Ovary (tissue), 9 donors: ENCODE results near the gene MORN5. TPM values are rescaled to one million over a fixed set of nuclear protein-coding genes. Genes with fewer than 3 reads are reported as not detected.

Source experiments
- DNase-seq, 5 donors: peaks; one replicate each; pipeline ENCODE4 v3.0.0-alpha.2; 2019 to 2020
- H3K27ac ChIP-seq, 2 donors: fragments of 200-600 bp; one replicate each; pipeline versions ENCODE4 v1.5.1 to v1.8.0; 2019 to 2022
- H3K27me3 ChIP-seq: fragments of 200-600 bp; one replicate; pipeline ENCODE4 v1.8.0; 2022
- H3K36me3 ChIP-seq: fragments of 200-600 bp; sonication (generic); one replicate; pipeline ENCODE4 v1.5.1; 2019
- H3K4me1 ChIP-seq: one replicate; pipeline ENCODE4 v1.8.1; 2013; ENCODE audit warnings: mild to moderate bottlenecking, moderate library complexity; ENCODE audit not compliant: insufficient read depth
- H3K4me3 ChIP-seq: fragments of 200-600 bp; sonication (generic); one replicate; pipeline ENCODE4 v1.5.1; 2017
- H3K9me3 ChIP-seq, 2 donors: fragments of 200-600 bp in 1 of 2; sonication (generic) in 1 of 2; one replicate each; pipeline versions ENCODE4 v1.5.1 to v1.8.1; 2013 to 2019; ENCODE audit warnings: mild to moderate bottlenecking in 1 of 2, moderate library complexity in 1 of 2
- CTCF ChIP-seq, 3 donors: fragments of 450-650 bp in 2 of 3; fragments of 200-600 bp in 1 of 3; IDR thresholded peaks; one replicate each; pipeline versions ENCODE4 v1.5.1 to v1.8.0; 2016 to 2022; ENCODE audit warnings: antibody characterized with exemption in 3 of 3, mild to moderate bottlenecking in 1 of 3
- EP300 ChIP-seq: sonication (generic); formaldehyde crosslinking; IDR thresholded peaks from one replicate; pipeline ENCODE4 v1.6.1; 2017; ENCODE audit warnings: antibody characterized with exemption
- POLR2A ChIP-seq: fragments of 450-650 bp; IDR thresholded peaks from one replicate; pipeline ENCODE4 v1.6.1; 2017; ENCODE audit warnings: antibody characterized with exemption, mild to moderate bottlenecking, moderate library complexity
- WGBS, 3 donors: extraction: QIAGEN DNeasy Blood & Tissue Kit in 1 of 3; methylation state at CpG; one replicate each; pipeline versions ENCODE4 v1.1.5 to v1.1.7; 2013 to 2017; 5-methylcytosine and 5-hydroxymethylcytosine counted together
- intact Hi-C, 4 donors: fragments of 100-400 bp; cut with DNase I; formaldehyde crosslinking; loops; one replicate each; pipeline versions ENCODE4 v1.11.0 to v1.15.1; 2022 to 2023
- polyA plus RNA-seq, 2 donors: library from polyadenylated mRNA; stranded (reverse); fragments of 200-250 nt in 1 of 2; fragments of 350-450 nt in 1 of 2; fragmentation: Illumina TruSeq in 1 of 2; extraction: RNeasy Lipid Tissue Mini Kit (QIAGEN cat#74804) in 1 of 2; gene quantifications; one replicate each; pipeline ENCODE4 v1.2.3, GENCODE V29; 2013 to 2014
- total RNA-seq, 7 donors: library from RNA; depleted of rRNA in 2 of 7; stranded (reverse); fragments of >200 nt in 2 of 7; fragmentation: NEBNext Ultra II Directional in 3 of 7; extraction: Animal tissue kit (Norgen Biotek cat#: 25700) in 3 of 7; gene quantifications; one replicate each; pipeline versions ENCODE4 v1.1.0 to v1.2.4, GENCODE V29; 2016 to 2023
- donor health status: DM: no; HTN: no; CAD: no; lungs with moderate emphysema.
- donor health status: DM: no; HTN: no; CAD: no.
- donor health status: Bipolar disorder and iron deficiency.
- donor health status: DM: yes; HTN: yes; CAD: no.
- donor health status: DM: no; HTN: no; CAD: no.
- donor health status: DM: yes; HTN: yes; CAD: no.

The MORN5 gene
- total and polyA plus RNA-seq, 9 donors = 0.63 to 25.4 (median 1.6) TPM; not detected in 2

GRCh38 chr9:122144836-122145591 lies 14.7 kb upstream of the MORN5 start:
- Histone ChIP-seq H3K4me1 (no peaks in the 10 kb centered on the region), H3K4me3 (no peak overlapping the region), H3K36me3 (no peaks in the 10 kb centered on the region), H3K9me3 (no peaks in the 10 kb centered on the region), H3K27ac (no peak overlapping the region), H3K27me3 (no peaks in the 10 kb centered on the region)
- TF ChIP-seq CTCF (IDR thresholded peaks at IDR 0.05) = no peak
- no peak for TF ChIP-seq POLR2A
- no peak for TF ChIP-seq EP300
- intact Hi-C loops = no loop called here
- DNase-seq = no peak
- WGBS, 3 donors = 86 to 91% (median 89%) methylated on average over 3 of the region's 3 CpGs

- WGBS, 3 donors = 87 to 94% (median 89%) methylated on average over 2 of the region's 2 CpGs
- Histone ChIP-seq H3K36me3 (no peaks in the 10 kb centered on the region), H3K27ac (no peak overlapping the region), H3K4me1 (no peaks in the 10 kb centered on the region), H3K4me3 (no peak overlapping the region), H3K27me3 (no peaks in the 10 kb centered on the region), H3K9me3 (no peaks in the 10 kb centered on the region)
- TF ChIP-seq POLR2A (no peak), CTCF (IDR thresholded peaks at IDR 0.05) (no peak), EP300 (no peak)
- intact Hi-C loops = no loop called here
- DNase-seq = no peak
Measured at GRCh38 chr9:122145592-122145863, 14.2 kb upstream of the MORN5 start.

DNA sequence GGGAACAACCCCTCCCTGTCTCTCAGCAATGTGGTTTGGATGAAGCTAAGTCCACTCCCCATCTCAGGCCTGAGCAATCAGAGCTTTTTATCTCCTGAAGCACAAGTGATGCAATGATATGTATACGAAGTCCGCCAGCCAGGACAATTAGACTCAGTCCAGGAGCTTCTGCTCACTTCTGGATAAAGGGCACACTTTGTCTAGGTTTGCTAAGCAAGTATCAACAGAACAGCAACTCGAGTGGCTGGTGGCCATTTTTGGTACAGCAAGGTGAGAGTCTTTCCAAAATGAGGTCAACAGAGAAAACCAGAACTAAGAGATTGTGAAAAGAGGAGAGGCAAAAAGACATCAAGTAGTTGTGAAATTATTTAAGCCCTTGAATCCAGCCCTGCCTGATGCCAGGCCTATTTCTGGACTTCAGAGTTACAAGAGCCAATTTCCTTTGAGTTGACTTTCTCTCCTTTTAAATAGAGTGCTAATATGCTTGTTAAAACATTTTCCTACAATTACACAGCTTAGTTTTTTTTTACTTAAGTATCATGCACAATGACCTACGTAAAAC lies 8.4 kb upstream of the MORN5 start:
- no peaks in the 10 kb centered on the region for H3K4me1 ChIP-seq
- 81% methylated on average over 4 of the region's 4 CpGs for WGBS, 3 donors
- H3K27me3 ChIP-seq = no peaks in the 10 kb centered on the region
- no peak for DNase-seq
- intact Hi-C loops = no loop called here
- TF ChIP-seq EP300 = no peak
- TF ChIP-seq CTCF (IDR thresholded peaks at IDR 0.05) = no peak
- no peak for TF ChIP-seq POLR2A
- H3K36me3 ChIP-seq = no peaks in the 10 kb centered on the region
- H3K9me3 ChIP-seq = no peaks in the 10 kb centered on the region
- no peak overlapping the region for H3K27ac ChIP-seq
- H3K4me3 ChIP-seq = no peak overlapping the region

- TF ChIP-seq CTCF (IDR thresholded peaks at IDR 0.05) (no peak), POLR2A (no peak), EP300 (no peak)
- H3K27ac ChIP-seq = no peak overlapping the region
- H3K4me1 ChIP-seq = peaks cover 2% of the 10 kb centered on the region
- DNase-seq = no peak
- H3K27me3 ChIP-seq = no peaks in the 10 kb centered on the region
- no peaks in the 10 kb centered on the region for H3K36me3 ChIP-seq
- intact Hi-C loops = no loop called here
- H3K4me3 ChIP-seq = no peak overlapping the region
- H3K9me3 ChIP-seq = no peaks in the 10 kb centered on the region
- WGBS, 3 donors = 72 to 85% (median 80%) methylated on average over 4 of the region's 4 CpGs
Measured at GRCh38 chr9:122155796-122156195, 3.9 kb upstream of the MORN5 start.
